Esophagus squamous epithelium (tissue), 5 donors: ENCODE data around the gene PRKG1. TPM values are rescaled to one million over a fixed set of nuclear protein-coding genes. Genes with fewer than 3 reads are reported as not detected.
"Not testable (repeated sequence)": the region's sequence is repeated elsewhere in the genome, so short reads cannot be mapped to it uniquely, and the experiment has no call there.

Experiments used
- DNase-seq: peaks from one replicate; lab custom pipeline; 2025; lab: John Stamatoyannopoulos, UW
- H3K27ac ChIP-seq, 4 donors: fragments of 200-600 bp; sonication (generic); one replicate each; pipeline ENCODE4 v1.5.1; 2016 to 2019; ENCODE audit warnings: mild to moderate bottlenecking in 1 of 4
- H3K27me3 ChIP-seq, 4 donors: fragments of 200-600 bp; sonication (generic); 1 replicate in 3 of 4; 2 replicates in 1 of 4; pipeline versions ENCODE4 v1.5.1 to v1.6.0; 2017 to 2021; ENCODE audit warnings: antibody characterized with exemption in 1 of 4
- H3K36me3 ChIP-seq, 3 donors: fragments of 200-600 bp; sonication (generic); one replicate each; pipeline ENCODE4 v1.5.1; 2016 to 2019
- H3K4me1 ChIP-seq, 3 donors: fragments of 200-600 bp; sonication (generic); one replicate each; pipeline ENCODE4 v1.5.1; 2017 to 2019
- H3K4me3 ChIP-seq, 4 donors: fragments of 200-600 bp; sonication (generic); 1 replicate in 3 of 4; 2 replicates in 1 of 4; pipeline ENCODE4 v1.5.1; 2016 to 2019; ENCODE audit warnings: mild to moderate bottlenecking in 2 of 4, moderate library complexity in 1 of 4
- H3K9me3 ChIP-seq, 3 donors: fragments of 200-600 bp; sonication (generic); one replicate each; pipeline ENCODE4 v1.5.1; 2016 to 2019
- CTCF ChIP-seq, 6 experiments: fragments of 450-650 bp in 4 of 6; fragments of 200-600 bp in 2 of 6; sonication (generic) in 2 of 6; IDR thresholded peaks; one replicate each; pipeline ENCODE4 v1.5.1; 2016 to 2019; ENCODE audit warnings: antibody characterized with exemption in 6 of 6, mild to moderate bottlenecking in 4 of 6, moderate library complexity in 4 of 6
- POLR2A ChIP-seq, 4 donors: fragments of 450-650 bp; IDR thresholded peaks; one replicate each; pipeline ENCODE4 v1.6.1; 2017; ENCODE audit warnings: antibody characterized with exemption in 4 of 4, mild to moderate bottlenecking in 4 of 4, moderate library complexity in 3 of 4
- WGBS, 2 donors: methylation state at CpG; one replicate each; pipeline ENCODE4 v1.1.5; 2018; 5-methylcytosine and 5-hydroxymethylcytosine counted together
- intact Hi-C: fragments of 100-400 bp; cut with DNase I; formaldehyde crosslinking; loops from one replicate; pipeline ENCODE4 v1.15.0; 2022
- total RNA-seq, 4 donors: library from RNA; depleted of rRNA; stranded (reverse); fragments of >200 nt; gene quantifications; one replicate each; pipeline ENCODE4 v1.1.0, GENCODE V29; 2016
- donor health status: DM: yes; HTN: yes; CAD: no.

Gene PRKG1
- total RNA-seq, 4 donors from 2014 or later, result 2.0 to 10.9 (median 3.8) TPM

GRCh38 chr10:51201947-51202346, 127.7 kb downstream of the PRKG1 start:
- no peak for TF ChIP-seq POLR2A (IDR thresholded peaks at IDR 0.05)
- no peak for TF ChIP-seq CTCF (IDR thresholded peaks at IDR 0.05)
- Histone ChIP-seq H3K36me3 (no peaks in the 10 kb centered on the region), H3K4me1 (no peaks in the 10 kb centered on the region), H3K27ac (no peak overlapping the region), H3K4me3 (no peak overlapping the region), H3K9me3 (no peaks in the 10 kb centered on the region), H3K27me3 (no peaks in the 10 kb centered on the region)
- intact Hi-C loops, result no loop called here
- 30 to 63% methylated on average over 1 of the region's 1 CpG for WGBS, 2 donors
- DNase-seq, result no peak

- no peaks in the 10 kb centered on the region for H3K36me3 ChIP-seq
- peaks cover 0 to 6% (median 0%) of the 10 kb centered on the region in 3 donors for H3K4me1 ChIP-seq
- intact Hi-C loops, result no loop called here
- 81 to 92% methylated on average over 2 of the region's 2 CpGs for WGBS, 2 donors
- H3K27ac ChIP-seq, result no peak overlapping the region
- H3K4me3 ChIP-seq, result no peak overlapping the region
- no peaks in the 10 kb centered on the region for H3K9me3 ChIP-seq
- H3K27me3 ChIP-seq, result no peaks in the 10 kb centered on the region
- TF ChIP-seq POLR2A (IDR thresholded peaks at IDR 0.05), result no peak
- no peak for TF ChIP-seq CTCF (IDR thresholded peaks at IDR 0.05)
- DNase-seq, result no peak
Observed at GRCh38 chr10:51203359-51203758, 129.1 kb downstream of the PRKG1 start.

GRCh38 chr10:51204066-51204465, 129.8 kb downstream of the PRKG1 start:
- TF ChIP-seq POLR2A (IDR thresholded peaks at IDR 0.05) (no peak), CTCF (IDR thresholded peaks at IDR 0.05) (no peak)
- Histone ChIP-seq H3K4me1 (peaks cover 0 to 13% (median 2%) of the 10 kb centered on the region in 3 donors), H3K27ac (no peak overlapping the region), H3K36me3 (no peaks in the 10 kb centered on the region), H3K4me3 (no peak overlapping the region), H3K27me3 (no peaks in the 10 kb centered on the region), H3K9me3 (no peaks in the 10 kb centered on the region)
- intact Hi-C loops, result no loop called here
- 40 to 65% methylated on average over 2 of the region's 2 CpGs for WGBS, 2 donors
- no peak for DNase-seq

- intact Hi-C loops, result no loop called here
- H3K4me3 ChIP-seq, result no peak overlapping the region
- TF ChIP-seq CTCF (IDR thresholded peaks at IDR 0.05) (no peak), POLR2A (IDR thresholded peaks at IDR 0.05) (no peak)
- peaks cover 0 to 15% (median 4%) of the 10 kb centered on the region in 3 donors for H3K4me1 ChIP-seq
- no peaks in the 10 kb centered on the region for H3K36me3 ChIP-seq
- H3K27me3 ChIP-seq, result no peaks in the 10 kb centered on the region
- no peaks in the 10 kb centered on the region for H3K9me3 ChIP-seq
- no peak overlapping the region for H3K27ac ChIP-seq
- DNase-seq, result no peak
Observed at GRCh38 chr10:51204701-51205100, 130.4 kb downstream of the PRKG1 start.

GRCh38 chr10:51206500-51206899, 132.2 kb downstream of the PRKG1 start:
- Histone ChIP-seq H3K36me3 (no peaks in the 10 kb centered on the region), H3K27ac (no peak overlapping the region), H3K4me1 (peaks cover 0 to 15% (median 4%) of the 10 kb centered on the region in 3 donors), H3K27me3 (no peaks in the 10 kb centered on the region), H3K9me3 (no peaks in the 10 kb centered on the region), H3K4me3 (no peak overlapping the region)
- WGBS, 2 donors, result 47 to 52% methylated on average over 1 of the region's 1 CpG
- DNase-seq, result no peak
- TF ChIP-seq CTCF (IDR thresholded peaks at IDR 0.05) (no peak), POLR2A (IDR thresholded peaks at IDR 0.05) (no peak)
- intact Hi-C loops, result no loop called here

- H3K36me3 ChIP-seq, H3K27me3 ChIP-seq, H3K4me3 ChIP-seq, H3K9me3 ChIP-seq, H3K27ac ChIP-seq, intact Hi-C loops, DNase-seq: not testable (repeated sequence)
- 95% methylated on average over 3 to 4 of the region's 5 CpGs for WGBS, 2 donors
- H3K4me1 ChIP-seq, result peaks cover 0 to 23% (median 4%) of the 10 kb centered on the region in 3 donors
Observed at GRCh38 chr10:51212937-51213336, 138.7 kb downstream of the PRKG1 start.
